Right cardiac atrium (tissue), 5 donors: ENCODE results near the gene MINDY3. TPM values are rescaled to one million over a fixed set of nuclear protein-coding genes. Genes with fewer than 3 reads are reported as not detected.
"Not testable (repeated sequence)": the region's sequence is repeated elsewhere in the genome, so short reads cannot be mapped to it uniquely, and the experiment has no call there.

Experiments used
- ATAC-seq, 2 donors: fragments of 200-7000 bp; cut with Tn5 transposase; one replicate each; pipeline versions ENCODE4 v1.8.0 to v1.9.1; 2020; ENCODE audit warnings: moderate library complexity in 2 of 2, mild to moderate bottlenecking in 1 of 2
- DNase-seq, 3 donors: peaks; one replicate each; pipeline ENCODE4 v3.0.0-alpha.2; 2020
- H3K27ac ChIP-seq: one replicate; pipeline ENCODE4 v1.5.1; 2013; ENCODE audit warnings: mild to moderate bottlenecking, low read length, control low read depth, moderate library complexity
- H3K27me3 ChIP-seq: one replicate; pipeline ENCODE4 v1.6.1; 2013; ENCODE audit not compliant: control insufficient read depth, insufficient read depth
- H3K4me1 ChIP-seq: one replicate; pipeline ENCODE4 v1.6.1; 2013; ENCODE audit warnings: low read length; ENCODE audit not compliant: control insufficient read depth, insufficient read depth
- H3K4me3 ChIP-seq: one replicate; pipeline ENCODE4 v1.5.1; 2013; ENCODE audit warnings: low read length, control low read depth
- H3K9me3 ChIP-seq: one replicate; pipeline ENCODE4 v1.6.1; 2013; ENCODE audit warnings: low read length; ENCODE audit not compliant: control insufficient read depth
- WGBS: extraction: QIAGEN DNeasy Blood & Tissue Kit; methylation state at CpG from one replicate; pipeline ENCODE4 v1.1.7; 2013; 5-methylcytosine and 5-hydroxymethylcytosine counted together
- intact Hi-C, 4 donors: fragments of 100-400 bp; cut with DNase I; formaldehyde crosslinking; loops; one replicate each; pipeline versions ENCODE4 v1.11.0 to v1.14.0; 2022 to 2023
- polyA plus RNA-seq: library from polyadenylated mRNA; stranded (reverse); fragments of 200-250 nt; gene quantifications from one replicate; pipeline ENCODE4 v1.2.3, GENCODE V29; 2013
- total RNA-seq, 4 donors: library from RNA; stranded (reverse); fragmentation: NEBNext Ultra II Directional; extraction: Animal tissue kit (Norgen Biotek cat#: 25700); gene quantifications; one replicate each; pipeline ENCODE4 v1.2.1, GENCODE V29; 2021
- donor health status: healthy with polysubstance abuse.
- donor health status: DM: no; HTN: yes; CAD: no.
- donor health status: DM: no; HTN: no; CAD: no.
- donor health status: DM: no; HTN: yes; CAD: no; lungs with severe emphysema.
- donor health status: DM: yes; HTN: yes; CAD: no.

Gene MINDY3
- total and polyA plus RNA-seq, 5 donors = 10.9 to 28.9 (median 27.3) TPM

GRCh38 chr10:15774534-15774933 lies 85.8 kb downstream of the MINDY3 start:
- H3K27me3 ChIP-seq, H3K9me3 ChIP-seq, H3K4me3 ChIP-seq, H3K27ac ChIP-seq, intact Hi-C loops, DNase-seq, H3K4me1 ChIP-seq, ATAC-seq: not testable (repeated sequence)
- 89% methylated on average over 4 of the region's 4 CpGs for WGBS

DNA sequence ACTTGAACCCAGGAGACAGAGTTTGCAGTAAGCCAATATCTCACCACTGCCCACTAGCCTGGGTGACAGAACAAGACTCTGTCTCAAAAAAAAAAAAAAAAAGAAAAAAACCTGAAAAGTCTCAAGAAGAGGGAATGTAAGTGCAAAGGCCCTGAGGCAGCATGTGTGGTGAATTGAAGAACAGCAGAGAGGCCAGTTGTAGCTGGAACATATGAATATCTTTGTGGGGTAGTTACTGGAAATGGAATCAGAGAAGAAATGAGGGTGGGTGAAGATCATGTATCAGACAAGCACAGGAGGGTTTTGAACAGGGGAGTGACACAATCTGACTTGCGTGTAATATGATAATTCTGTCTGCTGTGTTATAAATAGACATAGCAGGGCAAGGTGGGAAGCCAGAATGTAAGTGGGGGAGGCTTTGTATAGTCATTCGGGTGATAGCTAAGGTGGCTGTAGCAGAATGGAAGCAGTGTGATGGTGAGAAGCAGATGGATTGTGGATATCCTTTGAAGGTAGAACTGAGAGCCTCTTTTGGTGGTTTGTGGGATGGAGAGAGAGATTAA lies 95.3 kb downstream of the MINDY3 start:
- DNase-seq (no peak), ATAC-seq (no peak)
- no peaks in the 10 kb centered on the region for H3K27me3 ChIP-seq
- WGBS = 70% methylated on average over 2 of the region's 2 CpGs
- H3K27ac ChIP-seq = no peak overlapping the region
- no peaks in the 10 kb centered on the region for H3K4me1 ChIP-seq
- intact Hi-C loops = no loop called here
- no peak overlapping the region for H3K4me3 ChIP-seq
- H3K9me3 ChIP-seq = no peaks in the 10 kb centered on the region

- intact Hi-C loops = no loop called here
- no peaks in the 10 kb centered on the region for H3K4me1 ChIP-seq
- 82% methylated on average over 8 of the region's 8 CpGs for WGBS
- DNase-seq (no peak), ATAC-seq (no peak)
- no peak overlapping the region for H3K4me3 ChIP-seq
- no peak overlapping the region for H3K27ac ChIP-seq
- no peaks in the 10 kb centered on the region for H3K27me3 ChIP-seq
- no peaks in the 10 kb centered on the region for H3K9me3 ChIP-seq
Measured at GRCh38 chr10:15763006-15763405, 97.3 kb downstream of the MINDY3 start.

GRCh38 chr10:15762239-15762638 lies 98.1 kb downstream of the MINDY3 start:
- H3K4me1 ChIP-seq, H3K9me3 ChIP-seq, ATAC-seq, H3K27me3 ChIP-seq, H3K4me3 ChIP-seq, intact Hi-C loops, H3K27ac ChIP-seq, DNase-seq: not testable (repeated sequence)
- WGBS = 95% methylated on average over 6 of the region's 6 CpGs

DNA sequence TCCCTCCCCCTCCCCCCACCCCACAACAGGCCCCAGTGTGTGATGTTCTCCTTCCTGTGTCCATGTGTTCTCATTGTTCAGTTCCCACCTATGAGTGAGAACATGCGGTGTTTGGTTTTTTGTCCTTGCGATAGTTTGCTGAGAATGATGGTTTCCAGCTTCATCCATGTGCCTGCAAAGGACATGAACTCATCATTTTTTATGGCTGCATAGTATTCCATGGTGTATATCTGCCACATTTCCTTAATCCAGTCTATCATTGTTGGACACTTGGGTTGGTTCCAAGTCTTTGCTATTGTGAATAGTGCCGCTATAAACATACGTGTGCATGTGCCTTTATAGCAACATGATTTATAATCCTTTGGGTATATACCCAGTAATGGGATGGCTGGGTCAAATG lies 99.1 kb downstream of the MINDY3 start:
- H3K9me3 ChIP-seq, H3K27me3 ChIP-seq, H3K4me3 ChIP-seq, DNase-seq, H3K27ac ChIP-seq, intact Hi-C loops, H3K4me1 ChIP-seq, ATAC-seq: not testable (repeated sequence)
- WGBS = 95% methylated on average over 4 of the region's 4 CpGs

- H3K4me3 ChIP-seq = no peak overlapping the region
- intact Hi-C loops = no loop called here
- H3K27ac ChIP-seq = no peak overlapping the region
- no peaks in the 10 kb centered on the region for H3K27me3 ChIP-seq
- no peaks in the 10 kb centered on the region for H3K9me3 ChIP-seq
- H3K4me1 ChIP-seq = no peaks in the 10 kb centered on the region
- no peak for ATAC-seq
- 98% methylated on average over 2 of the region's 2 CpGs for WGBS
- no peak for DNase-seq
Measured at GRCh38 chr10:15760681-15761080, 99.6 kb downstream of the MINDY3 start.

GRCh38 chr10:15759265-15759664 lies 101.0 kb downstream of the MINDY3 start:
- Histone ChIP-seq H3K9me3 (no peaks in the 10 kb centered on the region), H3K27ac (no peak overlapping the region), H3K27me3 (no peaks in the 10 kb centered on the region), H3K4me3 (no peak overlapping the region), H3K4me1 (no peaks in the 10 kb centered on the region)
- intact Hi-C loops = no loop called here
- DNase-seq = no peak
- ATAC-seq = no peak

GRCh38 chr10:15758618-15759017 lies 101.7 kb downstream of the MINDY3 start:
- Histone ChIP-seq H3K27me3 (no peaks in the 10 kb centered on the region), H3K27ac (no peak overlapping the region), H3K9me3 (no peaks in the 10 kb centered on the region), H3K4me1 (no peaks in the 10 kb centered on the region), H3K4me3 (no peak overlapping the region)
- DNase-seq (no peak), ATAC-seq (no peak)
- WGBS = 74% methylated on average over 5 of the region's 5 CpGs
- intact Hi-C loops = no loop called here

- no peaks in the 10 kb centered on the region for H3K27me3 ChIP-seq
- DNase-seq = no peak
- H3K27ac ChIP-seq = no peak overlapping the region
- no peaks in the 10 kb centered on the region for H3K9me3 ChIP-seq
- 19% methylated on average over 2 of the region's 2 CpGs for WGBS
- ATAC-seq = no peak
- H3K4me3 ChIP-seq = no peak overlapping the region
- no peaks in the 10 kb centered on the region for H3K4me1 ChIP-seq
- intact Hi-C loops = no loop called here
Measured at GRCh38 chr10:15754937-15755336, 105.4 kb downstream of the MINDY3 start.

DNA sequence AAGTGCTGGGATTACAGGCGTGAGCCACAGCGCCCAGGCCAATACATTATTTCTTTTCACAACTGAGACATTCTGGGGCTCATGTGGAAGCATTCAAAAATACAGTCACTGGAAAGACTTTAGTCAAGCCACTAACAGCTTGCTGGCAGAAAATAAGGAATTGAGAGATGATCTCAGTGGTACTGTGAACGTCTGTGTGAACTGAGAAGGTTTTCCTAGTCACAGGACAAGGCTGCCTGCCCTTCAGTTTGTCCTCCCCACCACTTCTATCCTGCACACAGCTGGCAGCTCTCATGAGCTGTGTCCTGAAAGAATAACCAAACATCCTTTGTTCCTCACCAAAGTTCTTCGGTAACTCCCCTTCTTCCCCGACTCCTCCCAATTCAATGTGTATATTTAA lies 109.3 kb downstream of the MINDY3 start:
- WGBS = 58% methylated on average over 5 of the region's 5 CpGs
- no peak for DNase-seq
- H3K27me3 ChIP-seq = no peaks in the 10 kb centered on the region
- no peak overlapping the region for H3K4me3 ChIP-seq
- no peak for ATAC-seq
- intact Hi-C loops = no loop called here
- no peak overlapping the region for H3K27ac ChIP-seq
- H3K9me3 ChIP-seq = no peaks in the 10 kb centered on the region
- H3K4me1 ChIP-seq = no peaks in the 10 kb centered on the region

DNA sequence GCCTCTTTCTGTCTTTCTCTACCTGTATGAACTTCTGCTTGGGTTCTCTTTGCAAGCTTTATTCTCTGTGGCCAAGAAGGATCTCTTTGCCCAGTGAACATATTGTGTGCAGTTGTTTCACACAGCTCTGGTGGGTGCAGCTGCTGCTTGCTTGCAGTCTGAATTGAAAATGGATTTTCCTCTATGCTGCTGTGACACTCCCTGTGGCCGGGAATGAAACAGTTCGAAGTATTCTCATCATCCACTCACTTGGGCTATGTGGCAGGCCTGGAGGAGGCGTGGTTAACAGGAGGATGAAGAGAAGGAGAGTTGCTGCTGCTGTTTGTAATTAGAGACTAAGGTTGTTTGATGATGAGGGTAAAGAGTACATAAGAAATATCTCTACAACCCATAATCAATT lies 112.2 kb downstream of the MINDY3 start:
- intact Hi-C loops = no loop called here
- Histone ChIP-seq H3K27me3 (no peaks in the 10 kb centered on the region), H3K4me1 (no peaks in the 10 kb centered on the region), H3K27ac (no peak overlapping the region), H3K9me3 (no peaks in the 10 kb centered on the region), H3K4me3 (no peak overlapping the region)
- WGBS = 55% methylated on average over 3 of the region's 3 CpGs
- DNase-seq (no peak), ATAC-seq (no peak)

- ATAC-seq = no peak
Measured at GRCh38 chr10:15747632-15748031, 112.7 kb downstream of the MINDY3 start.

More at GRCh38 chr10:15747632-15748031, 112.7 kb downstream of the MINDY3 start:
- H3K4me1 ChIP-seq = no peaks in the 10 kb centered on the region
- H3K9me3 ChIP-seq = no peaks in the 10 kb centered on the region
- intact Hi-C loops = no loop called here
- H3K4me3 ChIP-seq = no peak overlapping the region
- H3K27me3 ChIP-seq = no peaks in the 10 kb centered on the region
- no peak overlapping the region for H3K27ac ChIP-seq
- no peak for DNase-seq
- WGBS = 90% methylated on average over 3 of the region's 3 CpGs
